Neural cell (in vitro differentiated cells): Measurements from ENCODE around the gene PPM1L. TPM values are rescaled to one million over a fixed set of nuclear protein-coding genes. Genes with fewer than 3 reads are reported as not detected.

Experiments
- H2AFZ ChIP-seq: fragments of 200-600, 300-800 bp; sonication (generic), shearing (Covaris generic); 2 replicates; pipeline ENCODE4 v1.6.0; 2014; ENCODE audit warnings: low read depth, mild to moderate bottlenecking, antibody characterized with exemption, low read length, moderate library complexity
- H3F3A ChIP-seq: fragments of 200-600 bp; shearing (Covaris generic); 2 replicates; pipeline ENCODE4 v1.6.1; 2016; ENCODE audit warnings: mild to moderate bottlenecking, moderate library complexity, mixed read lengths, antibody characterized with exemption, low read length; ENCODE audit not compliant: insufficient read depth, poor library complexity, severe bottlenecking
- H3K27ac ChIP-seq: fragments of 200-600, 300-800 bp; sonication (generic), shearing (Covaris generic); 2 replicates; pipeline ENCODE4 v1.5.1; 2014; ENCODE audit warnings: mild to moderate bottlenecking, low read length, moderate library complexity
- H3K27me3 ChIP-seq: fragments of 300-800, 200-600 bp; sonication (generic), shearing (Covaris generic); 2 replicates; pipeline ENCODE4 v1.6.0; 2014; ENCODE audit warnings: mild to moderate bottlenecking, low read depth, low read length, moderate library complexity; ENCODE audit not compliant: insufficient read depth
- H3K36me3 ChIP-seq: fragments of 300-800, 200-600 bp; sonication (generic), shearing (Covaris generic); 2 replicates; pipeline ENCODE4 v1.5.1; 2014; ENCODE audit warnings: mild to moderate bottlenecking, antibody characterized with exemption, low read length, moderate library complexity; ENCODE audit not compliant: insufficient read depth
- H3K4me2 ChIP-seq: fragments of 300-800, 200-600 bp; sonication (generic), shearing (Covaris generic); 2 replicates; pipeline ENCODE4 v1.6.0; 2014; ENCODE audit warnings: mild to moderate bottlenecking, low read length
- H3K4me3 ChIP-seq: fragments of 300-800, 200-600 bp; sonication (generic), shearing (Covaris generic); 2 replicates; pipeline ENCODE4 v1.5.1; 2014; ENCODE audit warnings: mild to moderate bottlenecking, low read length, moderate library complexity
- H3K79me2 ChIP-seq: fragments of 200-600 bp; shearing (Covaris generic); replicated peaks from 2 replicates; pipeline ENCODE4 v1.6.0; 2014; ENCODE audit warnings: mild to moderate bottlenecking, low read length, moderate library complexity; ENCODE audit not compliant: insufficient read depth
- H3K9ac ChIP-seq: fragments of 300-800, 200-600 bp; sonication (generic), shearing (Covaris generic); 2 replicates; pipeline ENCODE4 v1.6.1; 2016; ENCODE audit warnings: mild to moderate bottlenecking, low read length, mixed read lengths
- H3K9me2 ChIP-seq: fragments of 200-600 bp; shearing (Covaris generic); 2 replicates; pipeline ENCODE4 v1.6.1; 2016; ENCODE audit warnings: mild to moderate bottlenecking, low read length, mixed read lengths; ENCODE audit not compliant: insufficient read depth
- H3K9me3 ChIP-seq: fragments of 200-600, 300-800 bp; sonication (generic), shearing (Covaris generic); 2 replicates; pipeline ENCODE4 v1.6.1; 2016; ENCODE audit warnings: mild to moderate bottlenecking, mixed run types, low read length, moderate library complexity, mixed read lengths
- H4K20me1 ChIP-seq: fragments of 200-600 bp; shearing (Covaris generic); 2 replicates; pipeline ENCODE4 v1.6.1; 2016; ENCODE audit warnings: mild to moderate bottlenecking, mixed run types; ENCODE audit not compliant: insufficient read depth
- EP300 ChIP-seq: fragments of 450-650 bp; conservative IDR thresholded peaks from 2 replicates; pipeline ENCODE4 v1.6.1; 2014; ENCODE audit warnings: antibody characterized with exemption, mild to moderate bottlenecking, moderate library complexity; ENCODE audit not compliant: poor library complexity, severe bottlenecking
- EZH2 ChIP-seq: fragments of 200-600, 300-800 bp; shearing (Covaris generic), sonication (generic); IDR thresholded peaks from 2 replicates; pipeline ENCODE4 v1.6.1; 2014; ENCODE audit warnings: antibody characterized with exemption, low read length, borderline replicate concordance, mild to moderate bottlenecking; ENCODE audit not compliant: insufficient read depth, poor library complexity, severe bottlenecking
- MXI1 ChIP-seq: fragments of 450-650 bp; conservative IDR thresholded peaks from 2 replicates; pipeline ENCODE4 v1.6.1; 2014; ENCODE audit warnings: antibody characterized with exemption, mild to moderate bottlenecking; ENCODE audit not compliant: poor library complexity, severe bottlenecking
- POLR2AphosphoS5 ChIP-seq: IDR thresholded peaks from 2 replicates; pipeline ENCODE4 v1.6.1; 2012
- RAD21 ChIP-seq: fragments of 450-650 bp; conservative IDR thresholded peaks from 2 replicates; pipeline ENCODE4 v1.6.1; 2014; ENCODE audit warnings: antibody characterized with exemption, mild to moderate bottlenecking, moderate library complexity
- SMC3 ChIP-seq: fragments of 450-650 bp; conservative IDR thresholded peaks from 2 replicates; pipeline ENCODE4 v1.6.1; 2014; ENCODE audit warnings: antibody characterized with exemption, mild to moderate bottlenecking, moderate library complexity; ENCODE audit not compliant: poor library complexity
- TAF1 ChIP-seq: IDR thresholded peaks from 2 replicates; pipeline ENCODE4 v1.6.1; 2012; ENCODE audit warnings: low read depth
- polyA plus RNA-seq: library from polyadenylated mRNA; depleted of rRNA; stranded (reverse); fragments of >200 nt; gene quantifications from 2 replicates; pipeline ENCODE4 v1.2.3, GENCODE V29; 2014
- TF ChIP-seq, protein P1 (sequence below): fragments of 450-650 bp; IDR thresholded peaks from 2 replicates; pipeline ENCODE4 v1.5.1; 2014; ENCODE audit warnings: antibody characterized with exemption, mild to moderate bottlenecking, moderate library complexity; ENCODE audit not compliant: poor library complexity, severe bottlenecking
- TF ChIP-seq, protein P2 (sequence below): IDR thresholded peaks from 2 replicates; pipeline ENCODE4 v1.6.1; 2012; ENCODE audit warnings: borderline replicate concordance

PPM1L gene
- polyA plus RNA-seq, 1 donor from 2014 or later, result 24.9 TPM

DNA sequence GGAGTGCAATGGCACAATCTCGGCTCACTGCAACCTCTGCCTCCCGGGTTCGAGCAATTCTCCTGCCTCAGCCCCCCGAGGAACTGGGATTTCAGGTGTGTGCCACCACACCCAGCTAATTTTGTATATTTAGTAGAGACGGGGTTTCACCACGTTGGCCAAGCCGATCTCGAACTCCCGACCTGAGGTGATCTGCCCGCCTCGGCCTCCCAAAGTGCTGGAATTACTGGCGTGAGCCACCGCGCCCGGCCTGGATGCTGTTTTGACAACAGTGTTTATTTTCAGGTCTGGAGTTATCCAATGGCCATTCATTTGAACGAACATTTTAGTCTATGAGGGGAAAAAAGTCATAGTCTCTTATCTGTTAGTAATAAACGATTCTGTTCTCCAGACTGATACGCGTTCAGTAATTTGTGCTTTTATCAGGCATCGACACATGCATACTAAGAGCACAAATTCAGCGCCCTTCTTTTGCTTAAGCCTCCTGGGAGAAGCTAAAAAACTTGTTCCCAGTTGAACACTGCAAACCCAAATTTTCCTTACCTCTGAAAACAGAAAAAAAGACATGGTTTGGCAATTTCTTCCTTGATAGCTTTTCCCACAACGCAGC is 347.9 kb downstream of the PPM1L start:
- no peak overlapping the region for H3K4me2 ChIP-seq
- H3K27me3 ChIP-seq, result peaks cover 20% of the 10 kb centered on the region
- no peak overlapping the region for H3K27ac ChIP-seq
- H3K9me2 ChIP-seq, result no peaks in the 10 kb centered on the region
- no peaks in the 10 kb centered on the region for H3F3A ChIP-seq
- H3K4me3 ChIP-seq, result peak overlapping the region; percentile 68
- H4K20me1 ChIP-seq, result no peaks in the 10 kb centered on the region
- no peaks in the 10 kb centered on the region for H3K36me3 ChIP-seq
- H3K9me3 ChIP-seq, result no peaks in the 10 kb centered on the region
- H3K9ac ChIP-seq, result no peak overlapping the region
- no peak overlapping the region for H2AFZ ChIP-seq
- TF ChIP-seq, protein P1, sequence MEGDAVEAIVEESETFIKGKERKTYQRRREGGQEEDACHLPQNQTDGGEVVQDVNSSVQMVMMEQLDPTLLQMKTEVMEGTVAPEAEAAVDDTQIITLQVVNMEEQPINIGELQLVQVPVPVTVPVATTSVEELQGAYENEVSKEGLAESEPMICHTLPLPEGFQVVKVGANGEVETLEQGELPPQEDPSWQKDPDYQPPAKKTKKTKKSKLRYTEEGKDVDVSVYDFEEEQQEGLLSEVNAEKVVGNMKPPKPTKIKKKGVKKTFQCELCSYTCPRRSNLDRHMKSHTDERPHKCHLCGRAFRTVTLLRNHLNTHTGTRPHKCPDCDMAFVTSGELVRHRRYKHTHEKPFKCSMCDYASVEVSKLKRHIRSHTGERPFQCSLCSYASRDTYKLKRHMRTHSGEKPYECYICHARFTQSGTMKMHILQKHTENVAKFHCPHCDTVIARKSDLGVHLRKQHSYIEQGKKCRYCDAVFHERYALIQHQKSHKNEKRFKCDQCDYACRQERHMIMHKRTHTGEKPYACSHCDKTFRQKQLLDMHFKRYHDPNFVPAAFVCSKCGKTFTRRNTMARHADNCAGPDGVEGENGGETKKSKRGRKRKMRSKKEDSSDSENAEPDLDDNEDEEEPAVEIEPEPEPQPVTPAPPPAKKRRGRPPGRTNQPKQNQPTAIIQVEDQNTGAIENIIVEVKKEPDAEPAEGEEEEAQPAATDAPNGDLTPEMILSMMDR, result no peak
- TF ChIP-seq EP300 (no peak), MXI1 (no peak), POLR2AphosphoS5 (no peak), RAD21 (no peak), EZH2 (no peak), TAF1 (no peak), SMC3 (no peak)
- TF ChIP-seq, protein P2, sequence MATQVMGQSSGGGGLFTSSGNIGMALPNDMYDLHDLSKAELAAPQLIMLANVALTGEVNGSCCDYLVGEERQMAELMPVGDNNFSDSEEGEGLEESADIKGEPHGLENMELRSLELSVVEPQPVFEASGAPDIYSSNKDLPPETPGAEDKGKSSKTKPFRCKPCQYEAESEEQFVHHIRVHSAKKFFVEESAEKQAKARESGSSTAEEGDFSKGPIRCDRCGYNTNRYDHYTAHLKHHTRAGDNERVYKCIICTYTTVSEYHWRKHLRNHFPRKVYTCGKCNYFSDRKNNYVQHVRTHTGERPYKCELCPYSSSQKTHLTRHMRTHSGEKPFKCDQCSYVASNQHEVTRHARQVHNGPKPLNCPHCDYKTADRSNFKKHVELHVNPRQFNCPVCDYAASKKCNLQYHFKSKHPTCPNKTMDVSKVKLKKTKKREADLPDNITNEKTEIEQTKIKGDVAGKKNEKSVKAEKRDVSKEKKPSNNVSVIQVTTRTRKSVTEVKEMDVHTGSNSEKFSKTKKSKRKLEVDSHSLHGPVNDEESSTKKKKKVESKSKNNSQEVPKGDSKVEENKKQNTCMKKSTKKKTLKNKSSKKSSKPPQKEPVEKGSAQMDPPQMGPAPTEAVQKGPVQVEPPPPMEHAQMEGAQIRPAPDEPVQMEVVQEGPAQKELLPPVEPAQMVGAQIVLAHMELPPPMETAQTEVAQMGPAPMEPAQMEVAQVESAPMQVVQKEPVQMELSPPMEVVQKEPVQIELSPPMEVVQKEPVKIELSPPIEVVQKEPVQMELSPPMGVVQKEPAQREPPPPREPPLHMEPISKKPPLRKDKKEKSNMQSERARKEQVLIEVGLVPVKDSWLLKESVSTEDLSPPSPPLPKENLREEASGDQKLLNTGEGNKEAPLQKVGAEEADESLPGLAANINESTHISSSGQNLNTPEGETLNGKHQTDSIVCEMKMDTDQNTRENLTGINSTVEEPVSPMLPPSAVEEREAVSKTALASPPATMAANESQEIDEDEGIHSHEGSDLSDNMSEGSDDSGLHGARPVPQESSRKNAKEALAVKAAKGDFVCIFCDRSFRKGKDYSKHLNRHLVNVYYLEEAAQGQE, result no peak
- no peaks in the 10 kb centered on the region for H3K79me2 ChIP-seq

DNA sequence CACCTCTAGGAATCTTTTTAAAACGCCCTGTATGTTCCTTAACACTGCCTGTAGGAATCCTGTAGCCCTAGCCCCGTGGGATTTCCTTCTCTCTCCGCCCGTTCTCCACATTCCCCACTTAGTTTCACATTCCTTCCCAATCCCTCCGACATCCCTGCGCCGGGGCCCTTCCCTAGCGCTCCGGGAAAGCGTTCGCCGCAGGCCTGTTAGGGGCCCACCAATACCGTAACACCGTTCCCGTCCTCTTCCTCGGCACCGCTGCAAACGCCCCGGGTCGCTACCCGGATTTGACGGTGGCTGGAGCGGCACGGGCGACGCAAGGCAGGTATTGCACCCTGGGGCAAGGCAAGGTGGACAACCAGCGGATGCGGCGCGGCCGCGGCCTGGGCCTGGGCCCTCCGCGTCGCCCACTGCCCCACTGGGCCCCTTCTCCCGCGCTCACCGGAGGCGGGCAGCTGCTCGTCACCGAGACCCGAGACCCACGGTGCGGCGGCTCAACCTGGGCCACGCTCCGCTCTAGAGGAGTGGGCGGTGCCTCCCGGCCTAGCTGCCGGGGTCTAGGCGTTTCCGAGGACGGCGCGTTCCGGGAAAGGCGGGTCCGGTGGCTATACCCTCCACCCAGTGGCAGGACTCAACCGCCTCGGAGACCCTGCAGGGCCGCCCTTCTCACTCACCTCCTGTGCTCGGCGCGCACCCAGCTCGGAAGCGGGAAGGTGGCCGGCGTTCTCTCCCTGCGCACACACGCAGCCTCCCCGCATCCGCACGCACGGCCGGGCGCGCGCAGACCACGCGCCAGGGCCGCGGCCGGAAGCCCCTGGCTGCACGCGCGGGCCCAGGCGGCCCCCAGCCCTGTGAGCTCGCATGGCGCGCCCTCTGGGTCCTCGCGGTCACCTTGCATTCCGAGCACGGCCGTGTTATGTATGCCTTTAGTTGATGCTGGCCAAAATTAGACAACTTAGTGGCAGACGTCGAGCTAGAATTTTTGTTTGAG is 348.8 kb downstream of the PPM1L start, which contains the start of gene B3GALNT1:
B3GALNT1 (minus strand) TSS at position 789 of the 991 bp plus-strand sequence. CDS start 18,595 bp downstream, outside the sequence.
- Histone ChIP-seq H3K9me2 (no peaks in the 10 kb centered on the region), H3K4me3 (peak within 1 kb of the TSS; percentile 68), H3K27ac (no peak within 1 kb of the TSS), H3F3A (no peaks in the 10 kb centered on the region), H4K20me1 (no peaks in the 10 kb centered on the region), H3K79me2 (no peaks in the 10 kb centered on the region), H3K27me3 (peaks cover 20% of the 10 kb centered on the region), H3K9me3 (no peaks in the 10 kb centered on the region), H3K9ac (peak within 1 kb of the TSS; percentile 50), H2AFZ (peak within 1 kb of the TSS; percentile 19), H3K36me3 (no peaks in the 10 kb centered on the region), H3K4me2 (no peak within 1 kb of the TSS)
- TF ChIP-seq EP300, result no peak
- TF ChIP-seq POLR2AphosphoS5, result no peak
- TF ChIP-seq, protein P2, result no peak
- TF ChIP-seq MXI1, result no peak
- no peak for TF ChIP-seq EZH2
- no peak for TF ChIP-seq TAF1
- no peak for TF ChIP-seq RAD21
- TF ChIP-seq, protein P1, result no peak
- no peak for TF ChIP-seq SMC3
